Osteocyte (in vitro differentiated cells): ENCODE data around the gene CD200R1L. TPM values are rescaled to one million over a fixed set of nuclear protein-coding genes. Genes with fewer than 3 reads are reported as not detected.

Experiments
- DNase-seq: peaks from one replicate; pipeline ENCODE4 v3.0.0; 2021; ENCODE audit warnings: mixed read lengths; ENCODE audit not compliant: unreplicated experiment; ENCODE audit errors: extremely low spot score
- H3K27ac Mint-ChIP-seq: one replicate; pipeline ENCODE4 v1.8.0; 2021; ENCODE audit warnings: mild to moderate bottlenecking, mixed read lengths; ENCODE audit not compliant: unreplicated experiment
- H3K27me3 Mint-ChIP-seq: one replicate; pipeline ENCODE4 v1.8.0; 2021; ENCODE audit warnings: mixed read lengths; ENCODE audit not compliant: unreplicated experiment
- H3K36me3 Mint-ChIP-seq: one replicate; pipeline ENCODE4 v1.8.0; 2021; ENCODE audit warnings: mixed read lengths; ENCODE audit not compliant: unreplicated experiment
- H3K4me1 Mint-ChIP-seq: one replicate; pipeline ENCODE4 v1.8.0; 2021; ENCODE audit warnings: mixed read lengths; ENCODE audit not compliant: unreplicated experiment
- H3K4me3 Mint-ChIP-seq: one replicate; pipeline ENCODE4 v1.8.0; 2021; ENCODE audit warnings: mild to moderate bottlenecking, moderate library complexity, mixed read lengths; ENCODE audit not compliant: unreplicated experiment
- H3K9me3 Mint-ChIP-seq: one replicate; pipeline ENCODE4 v1.8.0; 2021; ENCODE audit warnings: mixed read lengths; ENCODE audit not compliant: unreplicated experiment
- long read RNA-seq: library from polyadenylated mRNA; unstranded; transcript quantifications from one replicate; pipeline ENCODE4 v2.0.0, GENCODE V29; 2021
- total RNA-seq: library from RNA; stranded (reverse); gene quantifications from 2 replicates; pipeline ENCODE4 v1.2.1, GENCODE V29; 2021
- TF ChIP-seq, protein P1 (sequence below): fragments of 200-600 bp; sonication (generic); IDR thresholded peaks from 2 replicates; pipeline ENCODE4 v1.5.0; 2021; ENCODE audit warnings: antibody characterized with exemption, mild to moderate bottlenecking, moderate library complexity

The CD200R1L gene, protein sequence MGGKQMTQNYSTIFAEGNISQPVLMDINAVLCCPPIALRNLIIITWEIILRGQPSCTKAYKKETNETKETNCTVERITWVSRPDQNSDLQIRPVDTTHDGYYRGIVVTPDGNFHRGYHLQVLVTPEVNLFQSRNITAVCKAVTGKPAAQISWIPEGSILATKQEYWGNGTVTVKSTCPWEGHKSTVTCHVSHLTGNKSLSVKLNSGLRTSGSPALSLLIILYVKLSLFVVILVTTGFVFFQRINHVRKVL
- not detected in 2 replicates for total RNA-seq
- long read RNA-seq = 0 reads

DNA sequence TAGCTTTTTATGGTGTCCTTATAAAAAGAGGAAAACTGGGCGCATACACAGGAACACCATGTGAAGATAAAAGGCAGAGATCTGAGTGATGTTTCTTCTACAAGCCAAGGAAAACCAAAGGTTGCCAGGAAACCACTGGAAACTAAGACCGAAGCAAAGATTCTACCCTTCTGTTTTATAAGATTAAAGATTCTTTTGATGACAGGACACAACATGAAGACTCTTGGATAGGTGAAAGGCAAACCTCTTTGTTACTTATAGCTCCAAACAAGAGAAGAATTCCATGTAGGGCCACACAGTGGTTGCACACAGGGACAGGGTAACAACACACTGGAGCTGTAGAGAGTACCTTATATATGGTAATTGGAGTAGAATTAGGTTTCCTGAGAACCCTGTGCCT is at the start of gene CD200R1L:
CD200R1L (minus strand) TSS at position 101 of the 400 bp plus-strand sequence. CDS start 17,497 bp downstream, outside the sequence.
- H3K36me3 Mint-ChIP-seq = peaks cover 2% of the 10 kb centered on the region
- no peak within 1 kb of the TSS for H3K27ac Mint-ChIP-seq
- peaks cover 10% of the 10 kb centered on the region for H3K27me3 Mint-ChIP-seq
- TF ChIP-seq, protein P1, sequence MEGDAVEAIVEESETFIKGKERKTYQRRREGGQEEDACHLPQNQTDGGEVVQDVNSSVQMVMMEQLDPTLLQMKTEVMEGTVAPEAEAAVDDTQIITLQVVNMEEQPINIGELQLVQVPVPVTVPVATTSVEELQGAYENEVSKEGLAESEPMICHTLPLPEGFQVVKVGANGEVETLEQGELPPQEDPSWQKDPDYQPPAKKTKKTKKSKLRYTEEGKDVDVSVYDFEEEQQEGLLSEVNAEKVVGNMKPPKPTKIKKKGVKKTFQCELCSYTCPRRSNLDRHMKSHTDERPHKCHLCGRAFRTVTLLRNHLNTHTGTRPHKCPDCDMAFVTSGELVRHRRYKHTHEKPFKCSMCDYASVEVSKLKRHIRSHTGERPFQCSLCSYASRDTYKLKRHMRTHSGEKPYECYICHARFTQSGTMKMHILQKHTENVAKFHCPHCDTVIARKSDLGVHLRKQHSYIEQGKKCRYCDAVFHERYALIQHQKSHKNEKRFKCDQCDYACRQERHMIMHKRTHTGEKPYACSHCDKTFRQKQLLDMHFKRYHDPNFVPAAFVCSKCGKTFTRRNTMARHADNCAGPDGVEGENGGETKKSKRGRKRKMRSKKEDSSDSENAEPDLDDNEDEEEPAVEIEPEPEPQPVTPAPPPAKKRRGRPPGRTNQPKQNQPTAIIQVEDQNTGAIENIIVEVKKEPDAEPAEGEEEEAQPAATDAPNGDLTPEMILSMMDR = no peak
- H3K9me3 Mint-ChIP-seq = peaks cover 27% of the 10 kb centered on the region
- no peaks in the 10 kb centered on the region for H3K4me1 Mint-ChIP-seq
- no peak within 1 kb of the TSS for H3K4me3 Mint-ChIP-seq
- no peak for DNase-seq

DNA sequence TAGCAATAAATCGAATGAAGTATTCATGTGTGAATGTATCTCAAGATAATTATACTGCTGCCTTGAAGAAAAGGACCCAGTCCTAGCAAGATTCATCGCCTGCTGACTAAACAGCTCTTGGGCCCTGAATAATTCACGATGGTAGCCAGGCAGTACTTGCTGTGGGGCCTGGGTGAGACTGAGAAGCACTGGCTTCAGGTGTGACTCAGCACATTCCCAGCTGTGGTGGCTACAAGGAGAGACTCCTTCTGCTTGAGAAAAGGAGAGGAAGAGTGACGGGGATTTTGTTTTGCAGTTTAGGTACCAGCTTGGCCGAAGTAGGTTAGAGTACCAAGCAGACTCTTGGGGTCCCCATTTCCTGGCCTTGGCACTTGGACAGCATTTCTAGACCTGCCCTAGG is 47.6 kb upstream of the CD200R1L start:
- Mint-ChIP-seq H3K4me3 (no peak overlapping the region), H3K27me3 (peaks cover 4% of the 10 kb centered on the region), H3K27ac (no peak overlapping the region), H3K9me3 (no peaks in the 10 kb centered on the region), H3K36me3 (no peaks in the 10 kb centered on the region), H3K4me1 (peaks cover 7% of the 10 kb centered on the region)
- TF ChIP-seq, protein P1 = no peak
- no peak for DNase-seq

DNA sequence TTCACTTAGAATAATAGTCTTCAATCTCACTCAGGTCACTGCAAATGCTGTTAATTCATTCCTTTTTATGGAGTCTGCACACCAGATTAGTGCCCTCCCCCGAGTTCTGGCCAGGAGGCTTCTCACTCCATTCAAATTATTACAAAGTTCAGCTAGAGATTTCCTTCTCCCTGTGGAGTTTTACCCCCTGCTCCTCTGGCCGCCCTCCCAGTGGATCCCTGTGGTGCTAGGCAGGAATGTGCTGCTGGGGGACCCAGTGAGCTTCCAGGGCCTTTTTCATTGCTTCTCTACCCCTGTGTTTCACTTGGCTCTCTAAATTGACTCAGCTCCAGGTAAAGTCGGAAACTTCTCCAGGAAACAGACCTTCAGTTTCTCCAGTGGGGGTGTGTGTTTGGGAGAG is 42.7 kb upstream of the CD200R1L start:
- no peak overlapping the region for H3K4me3 Mint-ChIP-seq
- no peaks in the 10 kb centered on the region for H3K9me3 Mint-ChIP-seq
- H3K27me3 Mint-ChIP-seq = no peaks in the 10 kb centered on the region
- TF ChIP-seq, protein P1 = no peak
- peaks cover 27% of the 10 kb centered on the region for H3K4me1 Mint-ChIP-seq
- DNase-seq = no peak
- no peaks in the 10 kb centered on the region for H3K36me3 Mint-ChIP-seq
- no peak overlapping the region for H3K27ac Mint-ChIP-seq

DNA sequence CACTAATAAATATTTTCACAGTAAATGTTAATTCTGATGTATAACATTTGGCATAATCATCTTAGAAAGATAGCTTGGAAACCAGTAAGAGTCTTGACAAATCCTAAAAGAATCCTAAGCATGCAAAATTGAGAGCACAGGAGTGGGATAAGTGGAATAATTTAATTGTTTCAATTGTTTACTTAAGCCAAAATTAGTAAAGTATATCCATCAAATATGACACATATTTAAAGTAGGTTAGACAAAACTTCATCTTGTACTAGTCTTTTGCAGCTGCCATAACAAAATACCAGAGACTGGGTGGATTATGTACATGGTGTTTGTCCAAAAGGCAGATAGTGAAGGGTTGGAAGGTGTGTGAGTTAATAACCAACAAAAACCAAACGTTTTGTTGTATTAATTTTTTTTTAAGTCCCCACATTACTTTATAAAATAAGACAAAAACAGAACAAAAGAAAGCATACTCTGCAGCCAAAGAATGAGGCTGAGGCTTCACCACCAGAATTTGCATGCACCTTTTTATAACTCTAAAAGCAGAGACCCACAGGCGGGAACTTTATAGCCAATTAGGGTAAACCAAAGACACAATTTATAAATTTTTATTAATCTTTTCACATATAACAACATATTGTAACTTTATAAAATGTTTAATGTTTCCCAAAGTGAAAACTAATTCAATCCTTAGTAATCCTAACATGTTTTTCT is 41.9 kb upstream of the CD200R1L start:
- TF ChIP-seq, protein P1 = no peak
- H3K4me1 Mint-ChIP-seq = peaks cover 29% of the 10 kb centered on the region
- no peaks in the 10 kb centered on the region for H3K27me3 Mint-ChIP-seq
- no peaks in the 10 kb centered on the region for H3K9me3 Mint-ChIP-seq
- no peak overlapping the region for H3K4me3 Mint-ChIP-seq
- H3K36me3 Mint-ChIP-seq = no peaks in the 10 kb centered on the region
- H3K27ac Mint-ChIP-seq = no peak overlapping the region
- no peak for DNase-seq

DNA sequence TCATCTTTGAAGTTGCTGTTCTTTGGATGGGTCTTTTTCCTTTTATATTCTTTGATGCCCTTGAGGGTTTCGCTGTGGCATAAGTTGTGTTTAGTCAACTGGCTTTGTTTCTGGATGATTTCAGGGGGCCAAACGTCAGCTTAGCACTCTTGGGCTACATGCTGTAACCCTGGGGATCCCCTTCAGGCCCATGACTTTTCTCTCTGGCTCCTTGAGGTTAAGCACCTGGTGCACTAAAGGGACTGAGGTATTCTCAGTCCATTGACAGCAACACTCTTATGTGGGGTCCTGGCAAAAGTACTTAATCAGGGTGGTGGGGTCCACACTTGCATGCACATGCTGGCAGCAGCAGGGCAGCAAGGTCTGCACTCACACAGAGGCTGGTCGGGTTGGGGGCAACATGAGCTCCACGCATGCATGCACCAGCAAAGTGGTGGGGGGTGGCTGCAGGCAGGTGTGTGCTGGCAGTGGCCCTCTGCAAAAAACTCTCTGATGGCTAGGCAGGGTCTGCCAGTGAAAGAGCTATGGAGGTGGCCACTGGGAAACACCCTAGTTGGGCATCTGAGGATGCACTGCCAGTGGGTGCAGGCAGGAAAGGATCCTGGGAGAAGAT is 38.1 kb upstream of the CD200R1L start:
- Mint-ChIP-seq H3K27ac (no peak overlapping the region), H3K4me1 (peaks cover 27% of the 10 kb centered on the region), H3K9me3 (peaks cover 7% of the 10 kb centered on the region), H3K4me3 (no peak overlapping the region), H3K36me3 (no peaks in the 10 kb centered on the region), H3K27me3 (peaks cover 14% of the 10 kb centered on the region)
- TF ChIP-seq, protein P1 = no peak
- no peak for DNase-seq
